Measurements from ENCODE around the gene LCN2. TPM values are rescaled to one million over a fixed set of nuclear protein-coding genes. Genes with fewer than 3 reads are reported as not detected.
A peak's percentile ranks its signal among the peaks of the same experiment; 100 is the strongest.

Gene LCN2
- total and polyA plus RNA-seq, 2 experiments from 2014 or later: 2.0 TPM; not detected in 1

- Histone ChIP-seq H4K20me1 (replicated peaks; ENCODE audit: insufficient read depth) (peaks cover 9% of the 10 kb centered on the region), H3K27me3 (ENCODE audit: insufficient read depth) (no peaks in the 10 kb centered on the region), H3K4me3 (no peak overlapping the region), H3K4me2 (no peak overlapping the region), H3K36me3 (ENCODE audit: insufficient read depth) (0 out of 2 replicates have a peak, but pooled peaks cover 4% of the 10 kb centered on the region), H3K79me2 (replicated peaks; ENCODE audit: insufficient read depth) (peaks cover 25% of the 10 kb centered on the region), H3K27ac (ENCODE audit: low read depth) (no peak overlapping the region), H3K9me2 (ENCODE audit: insufficient read depth) (no peaks in the 10 kb centered on the region), H2AFZ (no peak overlapping the region), H3F3A (replicated peaks; ENCODE audit: low read depth) (peaks cover 5% of the 10 kb centered on the region; the same call in 1 of the 2 replicates), H3K4me1 (ENCODE audit: insufficient read depth) (peaks cover 12% of the 10 kb centered on the region; the same call in 1 of the 2 replicates)
- Mint-ChIP-seq H3K27me3 (ENCODE audit: insufficient read depth, low read depth, poor library complexity) (peaks cover 26% of the 10 kb centered on the region), H3K4me3 (peak overlapping the region; percentile 29; the same call in 2 of the 3 replicates), H3K27ac (no peak overlapping the region), H3K36me3 (ENCODE audit: low read depth) (peaks cover 51% of the 10 kb centered on the region), H3K9me3 (peaks cover 15% of the 10 kb centered on the region), H3K4me1 (peaks cover 17% of the 10 kb centered on the region)
- peak; percentile 32 for ATAC-seq
- TF ChIP-seq ETS1 (IDR thresholded peaks at IDR 0.05) (0 out of 2 replicates have a peak, but pooled peaks have one; percentile 25), CTCF (conservative IDR thresholded peaks at IDR 0.05; ENCODE audit: low read depth in 2 of 2) (peak; percentile 82 to 94), POLR2AphosphoS5 (IDR thresholded peaks at IDR 0.05; ENCODE audit: low read depth) (no peak)
- DNase-seq (ENCODE audit: low spot score): peak; percentile 92
These were observed 24.2 kb upstream of the LCN2 start for GRCh38 chr9:128124873-128125579.

- H3K4me3 ChIP-seq: peak overlapping the region; percentile 94; the same call in 1 of the 2 replicates
- H3K27me3 Mint-ChIP-seq (ENCODE audit: insufficient read depth, low read depth, poor library complexity): peaks cover 21% of the 10 kb centered on the region
- H3K4me1 ChIP-seq (ENCODE audit: insufficient read depth): peaks cover 12% of the 10 kb centered on the region; the same call in 1 of the 2 replicates
- peaks cover 15% of the 10 kb centered on the region for H3K9me3 Mint-ChIP-seq
- H3K27ac ChIP-seq (ENCODE audit: low read depth): no peak overlapping the region
- peak overlapping the region; percentile 87 for H3K4me3 Mint-ChIP-seq
- H3K4me2 ChIP-seq: peak overlapping the region; percentile 98
- no peaks in the 10 kb centered on the region for H3K27me3 ChIP-seq (ENCODE audit: insufficient read depth)
- DNase-seq (ENCODE audit: low spot score): no peak
- H4K20me1 ChIP-seq (replicated peaks; ENCODE audit: insufficient read depth): peaks cover 9% of the 10 kb centered on the region
- H3K9me2 ChIP-seq (ENCODE audit: insufficient read depth): no peaks in the 10 kb centered on the region
- H3F3A ChIP-seq (replicated peaks; ENCODE audit: low read depth): peaks cover 5% of the 10 kb centered on the region; the same call in 1 of the 2 replicates
- H3K36me3 ChIP-seq (ENCODE audit: insufficient read depth): 0 out of 2 replicates have a peak, but pooled peaks cover 4% of the 10 kb centered on the region
- no peak overlapping the region for H3K27ac Mint-ChIP-seq
- H3K4me1 Mint-ChIP-seq: peaks cover 17% of the 10 kb centered on the region
- peaks cover 25% of the 10 kb centered on the region for H3K79me2 ChIP-seq (replicated peaks; ENCODE audit: insufficient read depth)
- H2AFZ ChIP-seq: no peak overlapping the region
- peaks cover 51% of the 10 kb centered on the region for H3K36me3 Mint-ChIP-seq (ENCODE audit: low read depth)
- no peak for ATAC-seq
- no peak for TF ChIP-seq CTCF (conservative IDR thresholded peaks at IDR 0.05; ENCODE audit: low read depth in 2 of 2)
- TF ChIP-seq STAT1 (IDR thresholded peaks at IDR 0.05; ENCODE audit: unreplicated experiment): no peak
- no peak for TF ChIP-seq REST (IDR thresholded peaks at IDR 0.05; ENCODE audit: unreplicated experiment)
- no peak for TF ChIP-seq JUNB (IDR thresholded peaks at IDR 0.05; ENCODE audit: unreplicated experiment)
- no peak for TF ChIP-seq NANOG (IDR thresholded peaks at IDR 0.05; ENCODE audit: borderline replicate concordance)
- no peak for TF ChIP-seq POLR2AphosphoS5 (IDR thresholded peaks at IDR 0.05; ENCODE audit: low read depth)
- no peak for TF ChIP-seq CREB1 (CRISPR knock-in tag; IDR thresholded peaks at IDR 0.05; ENCODE audit: low read depth)
These were observed 23.5 kb upstream of the LCN2 start for GRCh38 chr9:128125580-128126354.

All from GM23338 (cell line).